Superior temporal gyrus (tissue), 1 donor: ENCODE data around the gene BRSK1.
A peak's percentile ranks its signal among the peaks of the same experiment; 100 is the strongest.

Experiments
- DNase-seq: peaks from one replicate; pipeline ENCODE4 v3.0.0-alpha.2; 2016; ENCODE audit errors: extremely low spot score

The BRSK1 gene

GRCh38 chr19:55283548-55284377, at the start of gene BRSK1:
BRSK1 (plus strand) TSS chr19:55283997; CDS start chr19:55284443, 446 bp downstream.
- peak; percentile 70 for DNase-seq

GRCh38 chr19:55238030-55238429, 45.8 kb upstream of the BRSK1 start:
- DNase-seq, result no peak

GRCh38 chr19:55239004-55239403, 44.8 kb upstream of the BRSK1 start:
- no peak for DNase-seq

GRCh38 chr19:55240713-55241020, 43.1 kb upstream of the BRSK1 start:
- no peak for DNase-seq

- no peak for DNase-seq
Measured at GRCh38 chr19:55241143-55241934, 42.5 kb upstream of the BRSK1 start.

GRCh38 chr19:55241935-55242464, 41.8 kb upstream of the BRSK1 start:
- DNase-seq, result no peak

- DNase-seq, result no peak
Measured at GRCh38 chr19:55242517-55242916, 41.3 kb upstream of the BRSK1 start.

GRCh38 chr19:55244004-55244680, 39.7 kb upstream of the BRSK1 start:
- no peak for DNase-seq

- DNase-seq, result no peak
Measured at GRCh38 chr19:55245236-55245904, 38.4 kb upstream of the BRSK1 start.

- DNase-seq, result no peak
Measured at GRCh38 chr19:55246462-55247451, 37.0 kb upstream of the BRSK1 start.

GRCh38 chr19:55247621-55248099, 36.1 kb upstream of the BRSK1 start:
- DNase-seq, result no peak

- no peak for DNase-seq
Measured at GRCh38 chr19:55248166-55248675, 35.6 kb upstream of the BRSK1 start.

GRCh38 chr19:55248704-55249103, 35.1 kb upstream of the BRSK1 start:
- DNase-seq, result no peak

GRCh38 chr19:55249841-55250240, 34.0 kb upstream of the BRSK1 start:
- no peak for DNase-seq

- no peak for DNase-seq
Measured at GRCh38 chr19:55250262-55251036, 33.3 kb upstream of the BRSK1 start.

- no peak for DNase-seq
Measured at GRCh38 chr19:55251341-55252081, 32.3 kb upstream of the BRSK1 start.

GRCh38 chr19:55252760-55253663, 30.8 kb upstream of the BRSK1 start:
- DNase-seq, result no peak
